Neural cell (in vitro differentiated cells): Measurements from ENCODE around the gene VPS13D. TPM values are rescaled to one million over a fixed set of nuclear protein-coding genes. Genes with fewer than 3 reads are reported as not detected.
"Not testable (repeated sequence)": the region's sequence is repeated elsewhere in the genome, so short reads cannot be mapped to it uniquely, and the experiment has no call there.

Source experiments
- H2AFZ ChIP-seq: fragments of 200-600, 300-800 bp; sonication (generic), shearing (Covaris generic); 2 replicates; pipeline ENCODE4 v1.6.0; 2014; ENCODE audit warnings: low read depth, mild to moderate bottlenecking, antibody characterized with exemption, low read length, moderate library complexity
- H3F3A ChIP-seq: fragments of 200-600 bp; shearing (Covaris generic); 2 replicates; pipeline ENCODE4 v1.6.1; 2016; ENCODE audit warnings: mild to moderate bottlenecking, moderate library complexity, mixed read lengths, antibody characterized with exemption, low read length; ENCODE audit not compliant: insufficient read depth, poor library complexity, severe bottlenecking
- H3K27ac ChIP-seq: fragments of 200-600, 300-800 bp; sonication (generic), shearing (Covaris generic); 2 replicates; pipeline ENCODE4 v1.5.1; 2014; ENCODE audit warnings: mild to moderate bottlenecking, low read length, moderate library complexity
- H3K27me3 ChIP-seq: fragments of 300-800, 200-600 bp; sonication (generic), shearing (Covaris generic); 2 replicates; pipeline ENCODE4 v1.6.0; 2014; ENCODE audit warnings: mild to moderate bottlenecking, low read depth, low read length, moderate library complexity; ENCODE audit not compliant: insufficient read depth
- H3K36me3 ChIP-seq: fragments of 300-800, 200-600 bp; sonication (generic), shearing (Covaris generic); 2 replicates; pipeline ENCODE4 v1.5.1; 2014; ENCODE audit warnings: mild to moderate bottlenecking, antibody characterized with exemption, low read length, moderate library complexity; ENCODE audit not compliant: insufficient read depth
- H3K4me2 ChIP-seq: fragments of 300-800, 200-600 bp; sonication (generic), shearing (Covaris generic); 2 replicates; pipeline ENCODE4 v1.6.0; 2014; ENCODE audit warnings: mild to moderate bottlenecking, low read length
- H3K4me3 ChIP-seq: fragments of 300-800, 200-600 bp; sonication (generic), shearing (Covaris generic); 2 replicates; pipeline ENCODE4 v1.5.1; 2014; ENCODE audit warnings: mild to moderate bottlenecking, low read length, moderate library complexity
- H3K79me2 ChIP-seq: fragments of 200-600 bp; shearing (Covaris generic); replicated peaks from 2 replicates; pipeline ENCODE4 v1.6.0; 2014; ENCODE audit warnings: mild to moderate bottlenecking, low read length, moderate library complexity; ENCODE audit not compliant: insufficient read depth
- H3K9ac ChIP-seq: fragments of 300-800, 200-600 bp; sonication (generic), shearing (Covaris generic); 2 replicates; pipeline ENCODE4 v1.6.1; 2016; ENCODE audit warnings: mild to moderate bottlenecking, low read length, mixed read lengths
- H3K9me2 ChIP-seq: fragments of 200-600 bp; shearing (Covaris generic); 2 replicates; pipeline ENCODE4 v1.6.1; 2016; ENCODE audit warnings: mild to moderate bottlenecking, low read length, mixed read lengths; ENCODE audit not compliant: insufficient read depth
- H3K9me3 ChIP-seq: fragments of 200-600, 300-800 bp; sonication (generic), shearing (Covaris generic); 2 replicates; pipeline ENCODE4 v1.6.1; 2016; ENCODE audit warnings: mild to moderate bottlenecking, mixed run types, low read length, moderate library complexity, mixed read lengths
- H4K20me1 ChIP-seq: fragments of 200-600 bp; shearing (Covaris generic); 2 replicates; pipeline ENCODE4 v1.6.1; 2016; ENCODE audit warnings: mild to moderate bottlenecking, mixed run types; ENCODE audit not compliant: insufficient read depth
- EP300 ChIP-seq: fragments of 450-650 bp; conservative IDR thresholded peaks from 2 replicates; pipeline ENCODE4 v1.6.1; 2014; ENCODE audit warnings: antibody characterized with exemption, mild to moderate bottlenecking, moderate library complexity; ENCODE audit not compliant: poor library complexity, severe bottlenecking
- EZH2 ChIP-seq: fragments of 200-600, 300-800 bp; shearing (Covaris generic), sonication (generic); IDR thresholded peaks from 2 replicates; pipeline ENCODE4 v1.6.1; 2014; ENCODE audit warnings: antibody characterized with exemption, low read length, borderline replicate concordance, mild to moderate bottlenecking; ENCODE audit not compliant: insufficient read depth, poor library complexity, severe bottlenecking
- MXI1 ChIP-seq: fragments of 450-650 bp; conservative IDR thresholded peaks from 2 replicates; pipeline ENCODE4 v1.6.1; 2014; ENCODE audit warnings: antibody characterized with exemption, mild to moderate bottlenecking; ENCODE audit not compliant: poor library complexity, severe bottlenecking
- POLR2AphosphoS5 ChIP-seq: IDR thresholded peaks from 2 replicates; pipeline ENCODE4 v1.6.1; 2012
- RAD21 ChIP-seq: fragments of 450-650 bp; conservative IDR thresholded peaks from 2 replicates; pipeline ENCODE4 v1.6.1; 2014; ENCODE audit warnings: antibody characterized with exemption, mild to moderate bottlenecking, moderate library complexity
- SMC3 ChIP-seq: fragments of 450-650 bp; conservative IDR thresholded peaks from 2 replicates; pipeline ENCODE4 v1.6.1; 2014; ENCODE audit warnings: antibody characterized with exemption, mild to moderate bottlenecking, moderate library complexity; ENCODE audit not compliant: poor library complexity
- TAF1 ChIP-seq: IDR thresholded peaks from 2 replicates; pipeline ENCODE4 v1.6.1; 2012; ENCODE audit warnings: low read depth
- polyA plus RNA-seq: library from polyadenylated mRNA; depleted of rRNA; stranded (reverse); fragments of >200 nt; gene quantifications from 2 replicates; pipeline ENCODE4 v1.2.3, GENCODE V29; 2014
- TF ChIP-seq, protein P1 (sequence below): IDR thresholded peaks from 2 replicates; pipeline ENCODE4 v1.6.1; 2012; ENCODE audit warnings: borderline replicate concordance
- TF ChIP-seq, protein P2 (sequence below): fragments of 450-650 bp; IDR thresholded peaks from 2 replicates; pipeline ENCODE4 v1.5.1; 2014; ENCODE audit warnings: antibody characterized with exemption, mild to moderate bottlenecking, moderate library complexity; ENCODE audit not compliant: poor library complexity, severe bottlenecking

VPS13D gene
- polyA plus RNA-seq, 1 donor from 2014 or later: 24.5 TPM

DNA sequence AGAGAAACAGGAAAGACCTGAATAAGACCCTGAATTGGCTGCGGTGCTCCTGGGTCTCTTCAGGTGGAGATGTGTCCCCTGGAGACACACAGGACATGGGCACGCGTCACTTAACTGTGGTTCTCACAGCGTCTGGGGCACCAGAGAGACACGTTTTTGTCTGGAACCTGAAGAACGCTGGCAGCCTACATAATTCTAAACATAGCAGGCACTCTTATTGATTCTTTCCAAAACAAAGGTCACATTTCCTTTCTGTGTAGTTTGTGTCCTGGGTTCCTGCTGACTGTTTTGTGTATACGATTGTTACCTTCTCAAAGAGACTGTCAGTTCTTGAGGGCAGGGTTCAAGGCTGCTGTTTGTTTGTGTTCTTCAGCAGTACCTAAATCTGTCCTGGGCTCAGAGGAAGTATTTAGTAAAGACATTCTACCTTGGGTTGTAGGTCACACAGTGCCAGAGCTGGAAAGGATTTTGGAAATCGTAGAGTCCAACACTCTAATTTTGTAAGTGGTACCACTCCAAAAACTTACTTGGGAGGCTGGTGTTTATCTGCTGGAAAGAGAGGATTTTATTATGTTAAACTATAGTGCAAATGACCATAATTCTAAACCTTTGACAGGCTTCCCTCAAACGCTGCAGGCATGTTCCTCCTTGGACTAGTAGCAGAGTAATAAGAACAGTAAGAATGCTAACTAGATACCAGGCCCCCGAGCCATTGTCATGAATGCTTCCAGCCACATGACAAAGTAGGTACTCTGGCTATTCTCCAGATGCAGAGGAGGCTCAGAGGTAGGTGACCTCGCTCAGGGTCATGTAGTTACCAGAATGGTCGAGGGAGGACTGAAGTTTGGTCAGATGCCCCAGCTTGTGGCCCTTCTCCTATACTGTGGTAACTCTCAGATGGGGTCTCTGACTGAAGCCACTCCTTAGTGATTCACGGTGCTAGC lies 223.8 kb downstream of the VPS13D start:
- TF ChIP-seq, protein P1, sequence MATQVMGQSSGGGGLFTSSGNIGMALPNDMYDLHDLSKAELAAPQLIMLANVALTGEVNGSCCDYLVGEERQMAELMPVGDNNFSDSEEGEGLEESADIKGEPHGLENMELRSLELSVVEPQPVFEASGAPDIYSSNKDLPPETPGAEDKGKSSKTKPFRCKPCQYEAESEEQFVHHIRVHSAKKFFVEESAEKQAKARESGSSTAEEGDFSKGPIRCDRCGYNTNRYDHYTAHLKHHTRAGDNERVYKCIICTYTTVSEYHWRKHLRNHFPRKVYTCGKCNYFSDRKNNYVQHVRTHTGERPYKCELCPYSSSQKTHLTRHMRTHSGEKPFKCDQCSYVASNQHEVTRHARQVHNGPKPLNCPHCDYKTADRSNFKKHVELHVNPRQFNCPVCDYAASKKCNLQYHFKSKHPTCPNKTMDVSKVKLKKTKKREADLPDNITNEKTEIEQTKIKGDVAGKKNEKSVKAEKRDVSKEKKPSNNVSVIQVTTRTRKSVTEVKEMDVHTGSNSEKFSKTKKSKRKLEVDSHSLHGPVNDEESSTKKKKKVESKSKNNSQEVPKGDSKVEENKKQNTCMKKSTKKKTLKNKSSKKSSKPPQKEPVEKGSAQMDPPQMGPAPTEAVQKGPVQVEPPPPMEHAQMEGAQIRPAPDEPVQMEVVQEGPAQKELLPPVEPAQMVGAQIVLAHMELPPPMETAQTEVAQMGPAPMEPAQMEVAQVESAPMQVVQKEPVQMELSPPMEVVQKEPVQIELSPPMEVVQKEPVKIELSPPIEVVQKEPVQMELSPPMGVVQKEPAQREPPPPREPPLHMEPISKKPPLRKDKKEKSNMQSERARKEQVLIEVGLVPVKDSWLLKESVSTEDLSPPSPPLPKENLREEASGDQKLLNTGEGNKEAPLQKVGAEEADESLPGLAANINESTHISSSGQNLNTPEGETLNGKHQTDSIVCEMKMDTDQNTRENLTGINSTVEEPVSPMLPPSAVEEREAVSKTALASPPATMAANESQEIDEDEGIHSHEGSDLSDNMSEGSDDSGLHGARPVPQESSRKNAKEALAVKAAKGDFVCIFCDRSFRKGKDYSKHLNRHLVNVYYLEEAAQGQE: no peak
- no peak for TF ChIP-seq TAF1
- no peak for TF ChIP-seq RAD21
- TF ChIP-seq MXI1: no peak
- TF ChIP-seq EZH2: no peak
- no peak for TF ChIP-seq EP300
- TF ChIP-seq POLR2AphosphoS5: no peak
- TF ChIP-seq SMC3: no peak
- TF ChIP-seq, protein P2, sequence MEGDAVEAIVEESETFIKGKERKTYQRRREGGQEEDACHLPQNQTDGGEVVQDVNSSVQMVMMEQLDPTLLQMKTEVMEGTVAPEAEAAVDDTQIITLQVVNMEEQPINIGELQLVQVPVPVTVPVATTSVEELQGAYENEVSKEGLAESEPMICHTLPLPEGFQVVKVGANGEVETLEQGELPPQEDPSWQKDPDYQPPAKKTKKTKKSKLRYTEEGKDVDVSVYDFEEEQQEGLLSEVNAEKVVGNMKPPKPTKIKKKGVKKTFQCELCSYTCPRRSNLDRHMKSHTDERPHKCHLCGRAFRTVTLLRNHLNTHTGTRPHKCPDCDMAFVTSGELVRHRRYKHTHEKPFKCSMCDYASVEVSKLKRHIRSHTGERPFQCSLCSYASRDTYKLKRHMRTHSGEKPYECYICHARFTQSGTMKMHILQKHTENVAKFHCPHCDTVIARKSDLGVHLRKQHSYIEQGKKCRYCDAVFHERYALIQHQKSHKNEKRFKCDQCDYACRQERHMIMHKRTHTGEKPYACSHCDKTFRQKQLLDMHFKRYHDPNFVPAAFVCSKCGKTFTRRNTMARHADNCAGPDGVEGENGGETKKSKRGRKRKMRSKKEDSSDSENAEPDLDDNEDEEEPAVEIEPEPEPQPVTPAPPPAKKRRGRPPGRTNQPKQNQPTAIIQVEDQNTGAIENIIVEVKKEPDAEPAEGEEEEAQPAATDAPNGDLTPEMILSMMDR: no peak
- Histone ChIP-seq H3K27ac (no peak overlapping the region), H3K9ac (no peak overlapping the region), H3K9me2 (no peaks in the 10 kb centered on the region), H3K4me2 (no peak overlapping the region), H3K4me3 (no peak overlapping the region), H2AFZ (no peak overlapping the region), H4K20me1 (no peaks in the 10 kb centered on the region), H3K36me3 (no peaks in the 10 kb centered on the region), H3F3A (no peaks in the 10 kb centered on the region), H3K79me2 (no peaks in the 10 kb centered on the region), H3K9me3 (no peaks in the 10 kb centered on the region), H3K27me3 (no peaks in the 10 kb centered on the region)

DNA sequence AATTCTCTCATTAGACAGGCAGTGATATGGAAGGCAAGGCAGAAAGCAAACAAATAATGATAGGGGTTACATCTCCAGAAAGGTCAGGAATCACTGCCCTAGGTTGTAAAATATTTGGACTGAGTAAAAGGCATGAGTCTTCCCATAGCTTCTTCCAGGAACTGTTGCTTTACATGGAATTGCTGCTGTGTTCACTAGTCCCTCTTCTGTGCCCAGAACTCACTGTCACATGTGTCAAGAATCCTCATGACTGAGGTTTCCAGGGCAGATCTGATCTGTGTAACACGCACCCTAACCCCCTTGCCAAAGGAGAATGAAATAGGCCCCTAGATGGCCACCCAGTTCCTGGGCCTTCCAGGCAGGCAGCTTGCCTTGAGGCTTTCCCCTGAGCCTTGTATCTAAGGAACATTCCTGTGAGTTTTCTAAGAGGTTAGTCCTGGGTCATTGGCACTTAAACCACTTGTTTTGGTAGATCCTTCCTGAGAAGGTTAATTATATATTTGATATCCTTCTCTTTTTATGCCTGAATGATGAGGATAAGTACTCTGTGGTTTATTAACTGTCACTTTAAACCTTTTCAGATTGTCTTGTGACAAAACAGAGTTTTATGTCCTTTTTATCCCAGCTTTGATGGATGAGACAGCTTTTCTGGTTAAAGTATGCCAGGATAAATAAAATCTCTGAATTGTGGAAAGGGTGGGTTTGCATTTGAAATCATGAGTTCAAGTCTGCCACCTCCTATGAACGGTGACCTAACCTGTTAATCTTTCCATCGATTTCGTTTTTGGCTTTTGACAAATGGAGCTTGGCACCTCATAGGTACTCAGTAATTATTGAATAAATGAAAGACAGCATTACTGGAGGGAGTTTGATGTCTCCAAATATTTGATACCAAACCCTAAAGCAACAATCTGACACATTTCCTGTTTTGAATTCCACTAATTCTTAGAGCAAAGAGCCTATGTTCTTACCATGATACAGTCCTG lies 224.9 kb downstream of the VPS13D start:
- Histone ChIP-seq H3F3A (no peaks in the 10 kb centered on the region), H2AFZ (no peak overlapping the region), H3K36me3 (no peaks in the 10 kb centered on the region), H3K9me2 (no peaks in the 10 kb centered on the region), H3K27ac (no peak overlapping the region), H3K79me2 (no peaks in the 10 kb centered on the region), H3K9me3 (no peaks in the 10 kb centered on the region), H3K27me3 (no peaks in the 10 kb centered on the region), H3K9ac (no peak overlapping the region), H3K4me3 (no peak overlapping the region), H3K4me2 (no peak overlapping the region), H4K20me1 (no peaks in the 10 kb centered on the region)
- TF ChIP-seq EZH2: no peak
- no peak for TF ChIP-seq EP300
- TF ChIP-seq POLR2AphosphoS5: no peak
- TF ChIP-seq TAF1: no peak

DNA sequence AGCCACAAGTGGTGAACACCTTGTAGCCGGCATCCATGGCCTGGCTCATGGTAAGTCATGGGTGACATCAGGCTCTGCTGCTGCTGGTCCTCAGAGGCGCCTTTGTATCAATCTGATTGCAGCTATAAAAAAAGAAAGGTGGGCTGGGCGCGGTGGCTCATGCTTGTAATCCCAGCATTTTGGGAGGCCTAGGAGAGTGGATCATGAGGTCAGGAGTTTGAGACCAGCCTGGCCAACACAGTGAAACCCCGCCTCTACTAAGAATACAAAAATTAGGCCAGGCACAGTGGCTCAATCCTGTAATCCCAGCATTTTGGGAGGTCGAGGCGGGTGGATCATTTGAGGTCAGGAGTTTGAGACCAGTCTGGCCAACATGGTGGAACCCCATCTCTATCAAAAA lies 226.3 kb downstream of the VPS13D start:
- not testable (repeated sequence) for H3K4me3 ChIP-seq, H4K20me1 ChIP-seq, H3K27ac ChIP-seq, H2AFZ ChIP-seq, H3K4me2 ChIP-seq, H3K36me3 ChIP-seq, H3K9ac ChIP-seq, H3K9me2 ChIP-seq, H3K79me2 ChIP-seq, H3K27me3 ChIP-seq, H3F3A ChIP-seq, H3K9me3 ChIP-seq
